ENCODE data around the gene KCTD4.

Gene KCTD4

GRCh38 chr13:45168555-45168930 is 32.3 kb downstream of the KCTD4 start:
- no peak for DNase-seq

- DNase-seq, result no peak
Observed at GRCh38 chr13:45167611-45168554, 33.0 kb downstream of the KCTD4 start.

- DNase-seq, result no peak
Observed at GRCh38 chr13:45166858-45167257, 34.0 kb downstream of the KCTD4 start.

- no peak for DNase-seq
Observed at GRCh38 chr13:45162821-45163220, 38.0 kb downstream of the KCTD4 start.

GRCh38 chr13:45162194-45162593 is 38.7 kb downstream of the KCTD4 start:
- no peak for DNase-seq

- no peak for DNase-seq
Observed at GRCh38 chr13:45156565-45157361, 44.1 kb downstream of the KCTD4 start.

GRCh38 chr13:45149964-45150363 is 50.9 kb downstream of the KCTD4 start:
- no peak for DNase-seq

GRCh38 chr13:45143346-45143751 is 57.5 kb downstream of the KCTD4 start:
- no peak for DNase-seq

Data from CD4-positive, alpha-beta T cell treated with Interleukin-6 for 4 hours (primary cell).